WI38 (cell line): Measurements from ENCODE around the gene ATG4A.

Experiments used
- H3K4me3 ChIP-seq: 2 replicates; pipeline ENCODE4 v1.5.1; 2011; ENCODE audit warnings: low read depth, mild to moderate bottlenecking, control low read depth, low read length
- CTCF ChIP-seq: IDR thresholded peaks from 2 replicates; pipeline ENCODE4 v1.5.1; 2012; ENCODE audit warnings: low read depth, mild to moderate bottlenecking, control low read depth, low read length

The ATG4A gene

GRCh38 chrX:108091264-108091877 lies at the start of gene ATG4A, which contains the start of gene PSMD10:
ATG4A (plus strand) TSS chrX:108091778; CDS start chrX:108091827, 49 bp downstream.
PSMD10 (minus strand) TSS chrX:108091542; CDS start chrX:108091520, 22 bp downstream.
- TF ChIP-seq CTCF = no peak
- peak within 1 kb of the TSS; percentile 64 for H3K4me3 ChIP-seq

- no peak within 1 kb of the TSS for H3K4me3 ChIP-seq
Observed at GRCh38 chrX:108044554-108045256, 46.9 kb upstream of the ATG4A start, which contains the start of gene VSIG1. VSIG1 (plus strand) TSS chrX:108045065; CDS start chrX:108045131, 66 bp downstream.

GRCh38 chrX:108049649-108050048 lies 41.9 kb upstream of the ATG4A start:
- no peak for TF ChIP-seq CTCF
- H3K4me3 ChIP-seq = no peak overlapping the region

More at GRCh38 chrX:108044554-108045256, 46.9 kb upstream of the ATG4A start, which contains the start of gene VSIG1:
- TF ChIP-seq CTCF = no peak

- no peak overlapping the region for H3K4me3 ChIP-seq
- TF ChIP-seq CTCF = no peak
Observed at GRCh38 chrX:108053218-108053617, 38.4 kb upstream of the ATG4A start.

- no peak overlapping the region for H3K4me3 ChIP-seq
- no peak for TF ChIP-seq CTCF
Observed at GRCh38 chrX:108055546-108055945, 36.0 kb upstream of the ATG4A start.

- no peak overlapping the region for H3K4me3 ChIP-seq
- TF ChIP-seq CTCF = no peak
Observed at GRCh38 chrX:108059801-108060200, 31.8 kb upstream of the ATG4A start.

GRCh38 chrX:108064001-108064400 lies 27.6 kb upstream of the ATG4A start:
- H3K4me3 ChIP-seq = no peak overlapping the region
- TF ChIP-seq CTCF = no peak
